Caki2 (cell line): ENCODE data around the gene SMO. TPM values are rescaled to one million over a fixed set of nuclear protein-coding genes. Genes with fewer than 3 reads are reported as not detected.
"Not testable (repeated sequence)": the region's sequence is repeated elsewhere in the genome, so short reads cannot be mapped to it uniquely, and the experiment has no call there.

Experiments used
- DNase-seq: peaks from one replicate; pipeline ENCODE4 v3.0.0-alpha.2; 2015; ENCODE audit warnings: low read depth
- in situ Hi-C: cut with HindIII; loops from 2 replicates; pipeline ENCODE4 v1.10.0; 2016; ENCODE audit warnings: low sequenced_read_pairs, low pct_unique_long_range_greater_than_20kb, mixed read lengths
- total RNA-seq: library from RNA; depleted of rRNA; stranded (reverse); fragments of >200 nt; shearing (Covaris generic); gene quantifications from 2 replicates; pipeline ENCODE4 v1.2.3, GENCODE V29; 2014; ENCODE audit warnings: low replicate concordance

Gene SMO
- total RNA-seq, 1 experiment from 2014 or later: 62.3 TPM

DNA sequence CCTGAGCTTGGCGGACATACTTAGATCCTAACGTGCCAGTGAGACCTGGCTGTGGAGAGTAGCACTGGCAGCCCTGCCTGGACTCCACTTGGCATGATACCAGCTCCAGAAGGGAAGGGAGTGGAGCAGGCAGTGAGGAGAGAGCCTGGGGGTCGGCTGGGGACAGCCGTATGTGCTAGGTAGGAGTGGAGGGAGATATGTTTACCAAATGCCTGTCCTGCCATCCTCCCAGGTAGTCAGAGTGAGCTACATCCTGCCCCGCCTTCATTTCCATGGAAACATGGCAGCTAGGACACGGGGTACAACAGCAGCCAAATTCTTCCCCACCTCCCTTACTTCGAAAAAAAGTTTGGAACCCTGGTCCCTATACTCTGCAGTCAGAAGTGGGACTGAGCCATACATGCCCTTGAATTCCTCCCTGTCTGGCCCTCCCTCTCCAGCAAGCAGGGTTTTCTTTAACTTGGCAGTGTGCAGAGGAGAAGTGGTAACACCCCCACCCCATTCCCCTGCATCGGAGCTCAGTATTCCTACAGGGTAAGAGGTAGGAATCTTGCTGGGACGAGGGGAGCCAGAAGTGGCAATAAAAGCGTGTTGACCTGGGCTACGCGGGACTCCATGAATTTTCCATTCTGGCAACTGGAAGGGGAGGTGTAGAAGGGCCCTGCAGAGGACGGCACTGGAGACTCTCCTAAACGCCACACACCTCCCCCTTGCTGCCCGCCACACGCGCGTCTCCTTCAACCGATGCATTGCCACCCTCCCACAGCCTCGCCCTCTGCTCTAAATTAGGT lies 20.0 kb upstream of the SMO start:
- no peak for DNase-seq
- in situ Hi-C loops: no loop called here

DNA sequence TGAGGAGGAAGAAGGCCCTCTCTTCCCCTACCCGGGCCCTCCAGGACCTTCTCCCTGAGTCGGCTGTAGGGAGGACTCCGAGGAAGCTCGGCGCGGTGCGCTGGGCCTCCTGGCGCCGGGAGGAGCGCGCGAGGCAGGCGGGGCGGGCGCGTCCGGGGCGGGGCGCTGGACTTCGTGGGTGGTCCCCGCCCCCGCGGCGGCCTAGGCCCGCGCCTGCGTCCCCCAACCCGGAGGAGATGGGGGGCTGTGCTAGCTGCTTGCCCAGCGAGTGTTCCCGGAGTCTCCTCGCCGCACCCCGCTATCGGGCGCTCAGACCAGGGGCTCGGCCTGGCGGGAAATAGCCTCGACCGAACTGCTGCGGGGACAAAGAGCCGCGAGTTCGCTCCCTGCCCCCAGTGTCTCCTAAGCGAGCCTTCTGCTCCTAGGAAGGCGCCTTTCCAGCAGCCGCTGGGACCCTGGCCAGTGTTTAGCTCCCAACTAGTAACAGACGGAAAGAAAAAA lies 19.2 kb upstream of the SMO start:
- in situ Hi-C loops: no loop called here
- no peak for DNase-seq

DNA sequence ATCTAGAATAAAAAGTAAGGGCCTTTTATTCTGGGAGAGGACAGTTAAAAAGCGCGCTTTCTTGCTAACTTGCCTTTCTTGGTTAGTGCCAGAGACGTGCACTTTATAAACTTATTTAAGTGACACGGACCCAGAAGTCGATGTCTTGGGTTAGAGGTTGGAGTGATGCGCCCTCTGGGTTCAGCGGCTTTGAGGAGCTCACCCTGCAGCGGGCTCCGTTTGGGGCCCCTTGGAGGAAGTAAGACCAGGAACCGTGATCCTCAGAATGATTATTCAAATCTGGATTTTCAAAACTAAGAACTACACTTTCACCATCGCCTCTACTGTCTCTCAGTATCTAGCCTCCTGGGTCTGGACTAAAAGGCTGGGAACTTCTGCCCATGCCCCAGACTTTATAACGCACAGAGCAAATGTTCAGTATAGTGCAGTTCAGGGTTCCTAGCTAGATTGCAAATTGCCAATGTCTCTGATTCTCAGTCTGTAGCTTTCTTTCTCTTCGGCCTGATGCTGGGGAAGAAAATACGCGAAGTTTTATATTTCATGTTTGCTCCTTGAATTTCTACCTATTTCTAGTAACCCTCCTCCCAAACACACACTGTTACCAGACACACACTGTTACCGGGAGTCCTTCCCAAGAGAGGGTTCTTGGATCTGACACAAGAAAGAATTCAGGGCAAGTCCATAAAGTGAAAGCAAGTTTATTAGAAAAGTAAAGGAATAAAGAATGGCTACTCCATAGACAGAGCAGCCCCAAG lies 18.6 kb upstream of the SMO start:
- in situ Hi-C loops: no loop called here
- no peak for DNase-seq

DNA sequence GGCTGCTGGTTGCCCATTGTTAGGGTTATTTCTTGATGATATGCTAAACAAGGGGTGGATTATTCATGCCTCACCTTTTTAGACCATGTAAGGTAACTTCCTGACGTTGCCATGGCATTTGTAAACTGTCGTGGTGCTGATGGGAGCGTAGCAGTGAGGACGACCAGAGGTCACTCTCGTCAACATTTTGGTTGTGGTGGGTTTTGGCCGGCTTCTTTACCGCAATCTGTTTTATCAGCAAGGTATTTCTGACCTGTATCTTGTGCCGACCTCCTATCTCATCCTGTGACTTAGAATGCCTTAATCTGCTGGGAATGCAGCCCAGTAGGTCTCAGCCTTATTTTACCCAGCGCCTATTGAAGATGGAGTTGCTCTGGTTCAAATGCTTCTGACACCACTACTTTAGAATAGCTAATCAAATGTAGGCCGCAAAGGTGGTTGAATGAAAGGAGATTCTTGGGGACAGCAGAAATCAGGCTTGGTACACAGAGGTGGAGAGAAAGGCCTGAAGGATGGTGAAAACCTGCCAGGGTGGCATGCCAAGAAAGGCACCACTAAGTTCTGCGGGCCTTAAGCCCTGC lies 17.9 kb upstream of the SMO start:
- DNase-seq: no peak
- in situ Hi-C loops: no loop called here

DNA sequence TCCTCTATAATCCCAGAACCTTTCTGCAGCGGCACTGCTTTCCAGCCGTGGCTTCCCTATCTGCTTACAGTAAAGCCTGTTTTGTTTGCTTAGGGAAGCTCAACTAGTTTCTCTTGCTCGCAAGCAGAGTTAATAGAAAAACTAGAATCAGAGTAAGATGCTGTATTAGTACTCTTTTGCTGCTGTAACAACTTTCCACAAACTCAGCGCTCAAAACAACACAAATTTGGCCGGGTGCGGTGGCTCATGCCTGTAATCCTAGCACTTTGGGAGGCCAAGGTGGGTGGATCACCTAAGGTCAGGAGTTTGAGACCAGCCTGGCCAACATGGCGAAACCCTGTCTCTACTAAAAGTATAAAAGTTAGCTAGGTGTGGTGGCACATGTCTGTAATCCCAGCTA lies 14.6 kb upstream of the SMO start:
- in situ Hi-C loops, DNase-seq: not testable (repeated sequence)

DNA sequence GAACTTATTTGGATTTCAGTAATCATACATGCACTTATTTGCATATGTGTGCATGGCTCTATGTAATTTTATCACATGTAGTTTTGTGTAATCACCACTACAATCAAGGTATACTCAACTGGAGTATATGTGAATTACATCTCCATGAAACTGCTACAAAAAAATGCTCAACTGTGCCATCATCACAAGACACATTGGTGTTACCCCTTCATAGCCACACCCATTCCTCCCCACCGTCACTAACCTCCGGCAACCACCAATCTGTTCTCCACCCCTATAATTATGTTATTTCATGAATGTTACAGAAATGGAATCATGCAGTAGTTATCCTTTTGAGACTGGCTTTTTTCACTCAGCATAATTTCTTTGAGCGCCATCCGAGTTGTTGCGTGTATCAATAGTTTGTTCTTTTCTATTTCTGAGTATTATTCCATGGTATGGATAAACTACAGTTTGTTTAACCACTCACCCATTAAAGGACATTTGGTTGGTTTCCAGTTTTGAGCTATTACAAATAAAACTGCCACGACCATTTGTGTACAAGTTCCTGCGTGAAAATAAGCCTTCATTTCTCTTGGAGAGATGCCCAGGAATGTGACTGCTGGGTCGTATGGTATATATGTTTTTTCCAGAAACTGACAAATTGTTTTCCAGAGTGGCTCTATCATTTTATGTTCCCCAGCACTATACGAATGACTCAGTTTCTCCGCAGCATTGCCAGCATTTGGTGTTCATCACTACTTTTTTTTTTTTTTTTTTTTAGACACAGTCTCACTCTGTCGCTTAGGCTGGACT lies 11.3 kb upstream of the SMO start:
- in situ Hi-C loops: no loop called here
- DNase-seq: no peak

DNA sequence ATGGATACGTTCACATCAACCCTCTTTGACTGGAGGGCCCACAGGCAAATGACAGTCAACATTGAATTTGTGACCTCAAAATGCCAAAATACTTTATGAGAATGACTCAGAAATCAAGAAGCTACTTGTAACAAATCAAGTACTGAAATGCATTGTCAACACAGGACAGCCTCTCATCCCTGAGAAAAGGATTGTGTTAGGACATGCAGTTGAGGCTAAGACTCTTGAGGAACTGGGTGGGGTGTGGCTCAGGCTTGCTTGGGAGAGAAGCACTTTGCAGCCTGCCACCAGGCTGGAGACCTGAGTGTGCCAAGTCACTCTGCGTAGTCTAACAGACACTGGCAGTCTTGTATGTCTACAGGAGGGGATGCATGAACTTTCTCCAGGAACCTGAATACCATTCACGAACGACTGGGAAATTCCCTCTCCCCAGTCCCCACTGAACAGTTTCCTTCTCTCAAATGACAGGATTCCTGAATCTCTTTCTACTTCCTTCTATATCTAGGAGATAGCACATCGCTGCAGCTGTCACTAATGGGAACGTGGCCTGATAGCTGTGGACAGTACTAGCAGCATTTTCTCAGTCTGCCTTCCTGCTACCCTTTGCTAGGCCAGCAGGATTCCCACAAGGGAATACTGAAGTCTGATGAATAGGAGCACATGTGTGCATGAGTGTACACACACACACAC lies 3.3 kb upstream of the SMO start:
- in situ Hi-C loops: no loop called here
- DNase-seq: peak; percentile 66

DNA sequence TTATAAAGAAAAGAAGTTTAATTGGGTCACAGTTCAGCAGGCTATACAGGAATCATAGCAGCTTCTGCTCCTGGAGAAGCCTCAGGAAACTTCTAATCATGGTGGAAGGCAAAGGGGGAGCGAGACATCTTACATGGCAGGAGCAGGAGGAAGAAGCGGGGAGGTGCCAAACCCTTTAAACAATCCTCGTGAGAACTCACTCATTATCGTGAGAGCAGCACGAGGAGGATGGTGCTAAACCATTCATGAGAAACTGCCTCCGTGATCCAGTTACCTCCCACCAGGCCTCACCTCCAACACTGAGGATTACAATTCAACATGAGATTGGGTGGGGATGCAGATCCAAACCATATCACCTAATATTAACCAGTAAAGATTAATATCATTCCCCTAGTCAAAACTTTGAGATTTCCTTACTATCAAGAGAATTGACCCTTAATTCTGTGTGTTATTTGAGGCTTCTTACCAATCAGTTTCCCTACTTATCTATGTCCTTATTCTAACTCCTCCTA lies 1.6 kb upstream of the SMO start:
- no peak for DNase-seq
- in situ Hi-C loops: no loop called here

DNA sequence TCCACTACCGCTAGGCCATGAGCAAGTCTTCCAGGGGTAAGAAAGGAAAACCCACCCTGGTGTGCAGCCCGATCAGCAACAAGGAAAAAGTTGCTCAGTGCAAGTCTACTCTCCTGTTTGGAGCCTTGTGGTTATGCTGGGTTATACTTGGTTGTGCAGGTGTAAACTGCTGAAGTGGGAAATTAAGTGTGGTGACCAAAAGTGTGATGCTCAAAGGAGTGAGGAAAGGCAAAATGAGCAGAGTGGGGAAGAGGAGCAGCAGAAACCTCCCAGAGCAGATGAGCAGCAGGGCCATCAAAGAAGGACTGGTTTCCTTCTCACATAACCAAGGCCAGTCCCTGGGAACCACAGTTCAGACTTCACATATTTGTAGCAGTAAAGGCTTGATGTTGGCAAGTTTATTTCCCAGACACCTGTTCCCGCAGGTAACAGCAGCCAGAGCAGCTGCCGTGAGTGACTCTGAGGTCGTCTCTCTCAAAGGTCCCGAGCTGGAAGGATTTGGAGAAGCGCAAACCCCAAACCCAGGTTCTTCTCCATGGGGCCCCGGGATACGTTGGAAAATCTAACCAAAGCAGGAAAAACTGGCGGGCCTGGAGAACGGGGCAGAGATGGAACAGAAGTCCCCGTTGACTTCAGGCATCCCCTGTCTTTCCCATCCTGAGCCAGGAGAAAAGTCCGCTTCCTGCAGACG lies 607 bp upstream of the SMO start:
- in situ Hi-C loops: no loop called here
- DNase-seq: no peak

DNA sequence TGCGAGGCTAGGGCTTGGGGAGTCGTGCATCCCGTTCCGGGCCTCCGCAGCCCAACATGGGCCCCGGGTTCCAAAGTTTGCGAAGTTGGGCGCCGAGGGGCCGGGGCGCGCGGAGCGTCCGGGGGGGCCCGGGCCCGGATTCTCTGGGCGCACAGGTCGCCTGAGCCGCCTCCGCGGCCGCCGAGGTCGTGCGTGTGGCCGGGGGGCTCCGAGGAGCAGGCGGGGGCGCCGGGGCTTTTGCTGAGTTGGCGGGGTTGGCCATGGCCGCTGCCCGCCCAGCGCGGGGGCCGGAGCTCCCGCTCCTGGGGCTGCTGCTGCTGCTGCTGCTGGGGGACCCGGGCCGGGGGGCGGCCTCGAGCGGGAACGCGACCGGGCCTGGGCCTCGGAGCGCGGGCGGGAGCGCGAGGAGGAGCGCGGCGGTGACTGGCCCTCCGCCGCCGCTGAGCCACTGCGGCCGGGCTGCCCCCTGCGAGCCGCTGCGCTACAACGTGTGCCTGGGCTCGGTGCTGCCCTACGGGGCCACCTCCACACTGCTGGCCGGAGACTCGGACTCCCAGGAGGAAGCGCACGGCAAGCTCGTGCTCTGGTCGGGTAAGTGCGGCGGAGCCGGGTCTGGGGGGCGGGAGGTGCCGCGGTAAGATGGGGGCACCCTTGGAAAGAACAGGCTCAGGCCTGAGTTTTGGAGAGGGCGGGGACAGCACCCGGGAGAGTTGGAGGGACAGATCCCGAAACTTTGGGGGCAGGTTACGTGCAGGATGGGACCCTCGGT lies 643 bp downstream of the SMO start:
- in situ Hi-C loops: no loop called here
- peak; percentile 14 for DNase-seq

DNA sequence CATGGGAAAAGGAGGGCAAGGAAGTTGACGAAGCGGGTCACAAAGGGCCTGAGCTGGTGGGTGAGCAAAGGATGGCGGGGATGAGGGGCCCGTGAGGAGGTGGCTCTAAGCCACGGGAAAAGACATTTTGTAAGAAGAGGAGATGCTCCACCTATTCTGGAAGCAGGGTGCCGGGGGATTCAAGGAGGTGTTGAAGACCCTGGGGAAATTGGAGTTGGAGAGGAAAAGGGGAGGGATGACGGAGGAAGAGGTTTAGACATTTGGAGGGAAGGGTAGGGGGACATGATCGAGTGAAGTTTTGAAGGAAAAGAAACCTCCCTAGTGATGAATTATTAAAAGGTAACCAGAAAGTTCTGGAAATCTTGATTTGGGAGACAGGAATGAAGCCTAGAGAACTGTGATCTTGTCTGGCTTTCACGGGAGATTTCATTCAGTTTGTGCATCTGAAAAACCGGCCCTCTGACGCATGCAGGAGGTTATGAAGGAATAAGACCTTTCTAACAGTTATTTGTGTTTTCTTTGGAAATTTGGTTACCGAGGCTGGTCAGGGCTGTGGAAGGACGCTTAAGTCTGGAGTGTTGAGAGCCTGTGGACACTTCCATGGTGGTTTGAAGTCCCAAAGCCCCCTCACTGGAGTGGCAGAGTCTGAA lies 1.4 kb downstream of the SMO start:
- no peak for DNase-seq
- in situ Hi-C loops: no loop called here

DNA sequence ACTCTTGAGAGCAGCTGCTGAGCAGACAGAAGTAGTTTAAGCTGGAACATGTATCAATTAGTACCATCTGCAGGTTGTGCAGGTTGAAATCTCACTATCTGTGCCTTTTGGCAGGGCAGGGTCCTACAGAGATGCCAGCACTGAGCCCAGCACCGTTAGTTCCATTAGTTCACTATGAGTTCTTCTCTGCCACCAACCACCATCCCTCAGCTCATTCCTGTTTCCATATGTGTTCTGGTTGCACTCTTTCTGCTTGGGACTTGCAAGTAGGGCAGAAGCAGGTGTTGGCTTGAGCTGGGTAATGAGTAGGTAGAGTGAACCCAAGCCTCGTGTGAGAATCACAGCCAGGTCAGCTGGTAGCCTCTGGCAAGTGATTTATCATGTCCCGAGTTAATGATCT lies 2.8 kb downstream of the SMO start:
- no peak for DNase-seq
- in situ Hi-C loops: no loop called here

DNA sequence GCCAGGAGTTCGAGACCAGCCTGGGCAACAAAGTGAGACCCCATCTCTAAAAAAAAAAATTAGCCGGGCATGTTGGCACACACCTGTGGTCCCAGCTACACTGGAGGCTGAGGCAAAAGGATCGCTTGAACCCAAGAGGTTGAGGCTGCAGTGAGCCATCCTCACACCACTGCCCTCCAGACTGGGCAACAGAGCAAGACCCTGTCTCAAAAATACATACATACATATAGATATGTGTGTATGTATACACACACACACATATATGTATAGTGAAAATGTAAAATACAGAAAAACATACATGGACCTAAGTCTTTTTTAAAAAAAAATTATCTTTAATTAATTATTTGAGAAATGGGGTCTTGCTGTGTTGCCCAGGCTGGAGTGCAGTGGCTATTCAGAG lies 5.5 kb downstream of the SMO start:
- in situ Hi-C loops: no loop called here

DNA sequence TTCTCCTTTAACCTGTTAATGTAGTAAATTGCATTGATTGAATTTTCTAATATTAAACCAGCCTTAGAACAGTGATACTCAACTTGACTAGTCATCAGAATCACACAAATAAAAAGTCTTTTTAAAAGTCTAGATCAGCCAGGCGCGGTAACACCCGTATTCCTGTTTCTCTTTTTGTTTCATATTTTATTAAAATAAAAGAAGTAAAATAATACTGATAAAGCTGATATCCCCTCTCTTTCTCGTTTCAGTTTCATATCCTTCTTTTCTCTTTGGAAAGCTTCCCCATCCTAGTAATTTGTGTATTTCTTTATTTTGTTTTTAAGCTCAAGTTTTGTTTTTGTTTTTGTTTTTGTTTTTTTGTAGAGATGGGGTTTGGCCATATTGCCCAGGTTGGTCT lies 9.3 kb downstream of the SMO start:
- no peak for DNase-seq
- in situ Hi-C loops: no loop called here

More for the DNA sequence above, 5.5 kb downstream of the SMO start:
- no peak for DNase-seq

DNA sequence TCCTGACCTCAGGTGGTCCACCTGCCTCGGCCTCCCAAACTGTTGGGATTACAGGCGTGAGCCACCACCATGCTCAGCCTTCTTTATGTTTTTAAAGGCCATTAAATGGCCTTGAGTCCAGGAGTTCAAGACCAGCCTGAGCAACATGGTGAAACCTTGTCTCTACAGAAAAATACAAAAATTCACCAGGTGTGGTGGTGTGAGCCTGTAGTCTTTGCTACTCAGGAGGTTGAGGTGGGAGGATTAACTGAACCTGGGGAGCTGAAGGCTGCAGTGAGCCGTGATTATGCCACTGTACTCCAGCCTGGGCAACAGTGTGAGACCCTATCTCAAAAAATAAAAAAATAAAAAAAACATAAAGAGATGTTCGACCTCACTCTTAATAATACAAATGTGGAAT lies 11.0 kb downstream of the SMO start:
- in situ Hi-C loops: no loop called here
- no peak for DNase-seq

DNA sequence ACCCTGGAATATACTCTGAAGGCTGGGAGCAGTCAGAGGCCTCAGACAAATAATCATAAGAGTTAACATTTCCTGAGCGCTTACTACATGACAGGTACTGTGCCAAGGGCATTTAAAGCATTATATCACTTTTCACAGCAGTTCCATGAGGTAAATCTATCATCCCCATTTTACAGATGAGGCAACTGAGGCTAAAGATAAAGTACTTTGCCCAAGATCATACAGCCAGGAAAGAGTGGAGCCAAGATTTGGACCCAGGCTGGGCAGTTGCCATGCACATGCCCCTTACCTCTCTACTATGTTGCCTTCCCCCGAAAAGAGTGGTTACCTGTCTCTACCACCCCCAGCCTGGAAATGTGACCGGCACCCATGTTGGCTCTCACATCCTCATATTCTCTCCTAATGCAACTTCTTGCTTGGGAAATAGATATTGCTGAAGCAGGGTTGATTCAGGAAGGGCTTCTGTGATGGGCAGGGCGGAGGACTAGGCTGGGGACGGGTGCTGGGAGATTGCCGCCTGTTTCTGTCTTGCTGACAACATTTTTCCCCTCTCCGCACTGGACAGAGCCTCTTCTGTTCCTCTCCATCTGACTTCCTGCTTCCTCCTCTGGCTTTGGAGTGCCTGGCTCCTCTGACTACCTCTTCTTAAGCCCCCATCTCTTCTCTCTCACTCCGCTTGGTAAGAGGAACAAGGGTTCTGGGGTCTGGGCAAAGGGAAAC lies 13.8 kb downstream of the SMO start:
- in situ Hi-C loops: no loop called here

More for the DNA sequence above, 13.8 kb downstream of the SMO start:
- no peak for DNase-seq
